Thymus (tissue), 11 donors: ENCODE measurements around the gene SLFNL1. TPM values are rescaled to one million over a fixed set of nuclear protein-coding genes. Genes with fewer than 3 reads are reported as not detected.

Experiments used
- DNase-seq, 9 donors: peaks; one replicate each; pipeline ENCODE4 v3.0.0-alpha.2; 2013; ENCODE audit warnings: low spot score in 9 of 9, low read depth in 6 of 9, missing footprints in 1 of 9
- H3K27ac ChIP-seq, 2 donors: one replicate each; pipeline ENCODE4 v1.5.1; 2013; ENCODE audit warnings: control low read depth in 1 of 2, low read depth in 1 of 2, low read length in 1 of 2, mild to moderate bottlenecking in 1 of 2, moderate library complexity in 1 of 2
- H3K27me3 ChIP-seq, 2 donors: one replicate each; pipeline ENCODE4 v1.5.1; 2013; ENCODE audit warnings: low read length in 1 of 2; ENCODE audit not compliant: control insufficient read depth in 2 of 2, insufficient read depth in 1 of 2
- H3K36me3 ChIP-seq, 2 donors: one replicate each; pipeline ENCODE4 v1.5.1; 2013; ENCODE audit warnings: low read length in 1 of 2, mild to moderate bottlenecking in 1 of 2, moderate library complexity in 1 of 2; ENCODE audit not compliant: control insufficient read depth in 2 of 2, insufficient read depth in 2 of 2
- H3K4me1 ChIP-seq, 2 donors: one replicate each; pipeline ENCODE4 v1.5.1; 2013; ENCODE audit warnings: low read length in 2 of 2; ENCODE audit not compliant: control insufficient read depth in 2 of 2, insufficient read depth in 2 of 2
- H3K4me3 ChIP-seq, 2 donors: one replicate each; pipeline ENCODE4 v1.5.1; 2013; ENCODE audit warnings: low read length in 2 of 2, control low read depth in 1 of 2, mild to moderate bottlenecking in 1 of 2
- H3K9me3 ChIP-seq, 2 donors: one replicate each; pipeline ENCODE4 v1.5.1; 2013; ENCODE audit warnings: low read length in 1 of 2, mild to moderate bottlenecking in 1 of 2; ENCODE audit not compliant: control insufficient read depth in 2 of 2, insufficient read depth in 1 of 2
- WGBS: extraction: QIAGEN DNeasy Blood & Tissue Kit; methylation state at CpG from one replicate; pipeline ENCODE4 v1.1.7; 2013; 5-methylcytosine and 5-hydroxymethylcytosine counted together
- polyA plus RNA-seq: library from polyadenylated mRNA; stranded (reverse); fragments of 200-250 nt; gene quantifications from one replicate; pipeline ENCODE4 v1.2.3, GENCODE V29; 2013
- total RNA-seq: library from RNA; stranded (reverse); fragments of 120-200 nt; gene quantifications from one replicate; pipeline ENCODE4 v1.2.4, GENCODE V29; 2013
- donor health status: healthy.

Gene SLFNL1
- total and polyA plus RNA-seq, 2 donors: 0.19 to 0.82 TPM

DNA sequence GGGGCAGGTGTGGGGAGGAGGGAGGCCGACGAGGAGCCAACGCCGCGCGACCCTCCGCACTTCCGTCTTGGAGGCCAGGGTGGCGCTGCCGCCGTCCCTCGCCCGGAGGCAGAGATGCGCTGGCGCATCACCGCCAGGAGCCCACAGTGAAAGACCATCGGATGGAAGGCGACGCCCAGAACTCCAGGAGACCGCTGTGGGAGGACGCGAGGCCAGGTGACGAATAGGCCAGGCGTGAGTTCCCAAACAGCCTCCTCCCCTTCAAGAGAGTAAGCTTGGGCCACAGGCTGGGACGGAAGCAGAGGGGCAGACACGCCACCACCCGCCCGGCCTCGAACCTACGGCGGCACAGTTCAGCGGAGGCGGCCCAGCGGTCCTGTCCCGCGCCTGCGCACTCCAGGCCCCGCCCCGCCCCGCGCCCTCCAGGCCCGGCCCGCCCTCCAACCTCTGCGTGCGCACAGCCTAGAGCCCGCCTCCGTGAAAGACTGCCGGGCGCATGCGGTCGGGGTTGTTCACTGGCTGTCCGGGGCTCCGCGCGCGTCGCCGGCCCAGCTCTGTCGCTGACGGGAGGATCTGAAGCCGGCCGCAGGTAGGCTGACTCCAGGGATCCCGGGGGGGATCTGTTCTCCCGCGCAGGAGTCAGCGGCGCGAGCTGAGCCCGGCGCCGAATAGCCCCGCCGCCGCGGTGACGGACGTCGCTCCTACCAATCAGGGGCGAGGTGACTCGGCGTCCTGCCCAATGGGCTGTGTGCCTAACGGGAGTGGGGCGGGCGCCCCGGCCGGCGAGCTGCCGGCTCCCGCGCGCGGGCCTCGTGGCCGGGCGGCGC is 42.1 kb downstream of the SLFNL1 start, which contains the start of gene CTPS1:
Gene CTPS1 (plus strand): TSS at position 456 of the 827 bp plus-strand sequence. CDS start 3,595 bp downstream, outside the sequence.
- Histone ChIP-seq H3K27ac (peak within 1 kb of the TSS; percentile 89 to 94), H3K4me3 (peak within 1 kb of the TSS; percentile 85 to 86), H3K9me3 (no peaks in the 10 kb centered on the region), H3K27me3 (no peaks in the 10 kb centered on the region), H3K36me3 (peaks cover 0 to 16% of the 10 kb centered on the region in 2 donors), H3K4me1 (peaks cover 15 to 28% of the 10 kb centered on the region in 2 donors)
- under 1% methylated on average over 96 of the region's 96 CpGs for WGBS
- peak; percentile 77 to 96 (median 89) for DNase-seq

DNA sequence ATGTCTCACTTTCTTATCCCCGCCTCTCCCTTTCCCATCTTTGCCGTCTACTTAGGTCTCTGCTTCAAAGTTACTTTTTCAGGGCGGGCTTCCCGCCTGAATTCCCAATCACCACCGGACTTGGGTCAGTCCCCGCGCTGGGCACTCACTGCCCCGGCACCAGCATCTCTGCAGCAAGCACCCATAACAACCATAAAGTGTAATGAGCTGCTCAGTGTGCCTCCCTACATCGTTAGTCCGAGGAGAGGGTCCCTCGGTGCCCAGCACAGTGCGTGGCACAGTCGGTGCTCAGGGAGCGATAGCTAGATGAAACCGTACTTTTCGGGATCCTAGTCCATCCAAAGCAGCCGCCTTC is 42.7 kb downstream of the SLFNL1 start:
- peak in 2 of 9 donors; percentile 8 for DNase-seq
- 45% methylated on average over 17 of the region's 17 CpGs for WGBS
- peaks cover 0 to 10% of the 10 kb centered on the region in 2 donors for H3K36me3 ChIP-seq
- H3K4me3 ChIP-seq: peak overlapping the region; percentile 85 to 86
- H3K4me1 ChIP-seq: peaks cover 15 to 28% of the 10 kb centered on the region in 2 donors
- no peaks in the 10 kb centered on the region for H3K9me3 ChIP-seq
- H3K27ac ChIP-seq: no peak overlapping the region
- H3K27me3 ChIP-seq: no peaks in the 10 kb centered on the region

DNA sequence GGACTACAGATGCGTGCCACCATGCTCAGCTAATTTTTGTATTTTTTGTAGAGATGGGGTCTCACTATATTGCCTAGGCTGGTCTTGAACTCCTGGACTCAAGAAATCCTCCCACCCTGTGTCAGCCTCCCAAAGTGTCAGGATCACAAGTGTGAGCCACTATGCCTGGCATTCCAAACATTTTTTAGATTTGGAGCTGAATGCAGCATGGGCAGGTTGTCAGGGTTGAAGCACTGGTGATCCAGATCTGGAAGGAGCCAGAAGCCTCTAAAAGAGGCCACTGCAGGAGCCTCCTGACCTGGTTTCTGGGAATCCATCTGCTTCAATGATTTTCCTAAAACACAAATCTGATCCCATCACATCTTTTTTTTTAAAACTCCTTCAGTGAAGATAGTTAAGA is 43.8 kb downstream of the SLFNL1 start:
- no peak overlapping the region for H3K27ac ChIP-seq
- 98% methylated on average over 1 of the region's 1 CpG for WGBS
- H3K36me3 ChIP-seq: no peaks in the 10 kb centered on the region
- no peaks in the 10 kb centered on the region for H3K9me3 ChIP-seq
- peak in 1 of 9 donors; percentile 12 for DNase-seq
- H3K4me1 ChIP-seq: peaks cover 15 to 28% of the 10 kb centered on the region in 2 donors
- H3K4me3 ChIP-seq: no peak overlapping the region
- no peaks in the 10 kb centered on the region for H3K27me3 ChIP-seq

DNA sequence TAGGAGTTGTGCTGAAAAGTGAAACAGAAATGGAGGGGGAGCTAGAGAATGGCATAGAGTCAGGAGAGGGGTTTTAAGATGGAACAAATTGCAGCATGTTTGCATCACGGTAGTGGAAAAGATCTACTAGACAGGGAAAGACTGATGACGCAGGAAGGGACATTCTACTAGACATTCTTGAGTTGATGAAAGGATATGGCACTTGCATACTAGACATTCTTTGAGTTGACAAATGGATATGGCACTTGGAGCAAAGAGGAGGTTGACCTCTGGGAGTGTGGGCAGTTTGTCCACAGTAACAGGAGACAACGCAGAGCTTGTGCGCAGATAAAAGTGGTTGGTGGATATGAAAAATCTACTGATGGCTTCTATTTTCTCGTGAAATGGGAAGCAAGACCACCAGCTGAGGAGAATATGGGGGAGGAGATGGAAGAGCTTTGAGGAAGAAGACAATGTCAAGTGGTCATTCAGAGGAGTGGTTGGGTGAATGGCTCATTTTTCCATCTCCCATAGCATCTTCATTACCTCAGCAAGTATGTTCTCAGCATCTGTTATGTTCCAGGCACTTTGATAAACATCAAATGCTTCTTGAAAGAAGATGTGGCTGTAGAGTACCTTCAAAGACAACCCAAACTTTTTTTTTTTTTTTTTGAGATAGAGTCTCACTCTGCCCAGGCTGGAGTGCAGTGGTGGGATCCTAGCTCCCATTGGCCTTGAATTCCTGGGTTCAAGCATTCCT is 44.4 kb downstream of the SLFNL1 start:
- 97% methylated on average over 5 of the region's 5 CpGs for WGBS
- H3K27ac ChIP-seq: no peak overlapping the region

DNA sequence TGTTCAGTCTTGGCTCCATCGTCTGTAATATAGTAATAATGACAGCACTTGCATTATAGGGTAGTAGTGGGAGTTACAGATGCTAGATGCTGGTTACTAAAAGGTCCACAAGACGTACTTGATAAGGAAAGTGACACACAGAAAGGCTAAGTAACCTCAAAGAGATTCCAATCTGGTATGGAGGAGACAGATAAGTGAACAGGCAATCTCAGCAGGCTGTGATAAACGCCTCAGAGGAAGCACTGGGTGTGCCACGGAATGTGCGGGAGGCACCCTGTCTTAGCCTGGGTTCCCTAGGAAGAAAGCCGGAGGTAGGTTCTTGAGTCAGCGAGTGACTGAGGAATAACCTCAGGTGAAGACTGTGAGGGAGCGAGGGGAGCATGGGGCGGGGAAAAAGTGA is 46.6 kb downstream of the SLFNL1 start:
- no peaks in the 10 kb centered on the region for H3K9me3 ChIP-seq
- DNase-seq: no peak
- no peaks in the 10 kb centered on the region for H3K36me3 ChIP-seq
- WGBS: 95% methylated on average over 9 of the region's 9 CpGs
- peaks cover 6 to 12% of the 10 kb centered on the region in 2 donors for H3K4me1 ChIP-seq
- H3K27me3 ChIP-seq: no peaks in the 10 kb centered on the region
- H3K27ac ChIP-seq: no peak overlapping the region
- H3K4me3 ChIP-seq: no peak overlapping the region

More for the DNA sequence above, 44.4 kb downstream of the SLFNL1 start:
- H3K4me3 ChIP-seq: no peak overlapping the region
- H3K4me1 ChIP-seq: peaks cover 15 to 27% of the 10 kb centered on the region in 2 donors
- peak in 2 of 9 donors; percentile 10 to 48 for DNase-seq
- no peaks in the 10 kb centered on the region for H3K27me3 ChIP-seq
- H3K9me3 ChIP-seq: no peaks in the 10 kb centered on the region
- no peaks in the 10 kb centered on the region for H3K36me3 ChIP-seq

DNA sequence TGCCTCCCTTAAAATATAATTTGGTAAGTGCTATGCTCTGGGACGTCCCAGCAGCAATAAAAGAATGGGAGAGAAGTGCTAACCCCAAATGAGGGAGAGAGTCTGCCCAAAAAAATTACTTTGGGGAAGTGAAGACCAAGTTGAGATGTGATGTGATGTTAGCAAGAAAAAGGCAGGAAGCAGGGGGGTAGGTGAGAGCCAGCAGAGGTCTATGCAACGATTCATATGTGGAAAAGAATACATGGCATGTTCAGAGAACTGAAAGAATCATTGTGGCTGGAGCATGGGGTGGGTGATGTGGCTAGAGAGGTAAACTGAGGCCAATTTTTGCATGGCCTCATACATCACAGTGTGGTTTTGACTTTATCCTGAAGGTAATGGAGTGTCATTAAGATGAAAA is 47.6 kb downstream of the SLFNL1 start:
- DNase-seq: no peak
- WGBS: 36% methylated on average over 2 of the region's 2 CpGs

DNA sequence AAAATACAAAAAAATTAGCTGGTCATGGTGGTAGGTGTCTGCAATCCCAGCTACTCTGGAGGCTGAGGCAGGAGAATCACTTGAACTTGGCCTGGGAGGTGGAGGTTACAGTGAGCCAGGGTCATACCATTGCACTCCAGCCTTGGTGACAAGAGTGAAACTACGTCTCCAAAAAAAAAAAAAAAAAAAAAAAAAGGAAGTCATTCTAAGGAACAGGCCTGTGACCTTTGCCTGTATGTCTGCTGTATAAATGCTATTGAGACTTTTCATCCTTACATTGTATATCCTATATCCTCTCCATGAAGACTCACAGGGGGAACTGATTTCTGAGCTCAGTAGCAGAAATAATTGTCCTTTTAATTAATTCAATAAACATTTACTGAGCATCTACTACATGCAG is 49.6 kb downstream of the SLFNL1 start:
- DNase-seq: no peak
- Histone ChIP-seq H3K4me3 (no peak overlapping the region), H3K27me3 (no peaks in the 10 kb centered on the region), H3K4me1 (peaks cover 0 to under 1% of the 10 kb centered on the region in 2 donors), H3K27ac (no peak overlapping the region), H3K36me3 (no peaks in the 10 kb centered on the region), H3K9me3 (no peaks in the 10 kb centered on the region)
- 75% methylated on average over 1 of the region's 1 CpG for WGBS

More for the DNA sequence above, 47.6 kb downstream of the SLFNL1 start:
- H3K36me3 ChIP-seq: no peaks in the 10 kb centered on the region
- H3K27ac ChIP-seq: no peak overlapping the region
- H3K4me1 ChIP-seq: peaks cover 5 to 7% of the 10 kb centered on the region in 2 donors
- no peak overlapping the region for H3K4me3 ChIP-seq
- H3K9me3 ChIP-seq: no peaks in the 10 kb centered on the region
- H3K27me3 ChIP-seq: no peaks in the 10 kb centered on the region

DNA sequence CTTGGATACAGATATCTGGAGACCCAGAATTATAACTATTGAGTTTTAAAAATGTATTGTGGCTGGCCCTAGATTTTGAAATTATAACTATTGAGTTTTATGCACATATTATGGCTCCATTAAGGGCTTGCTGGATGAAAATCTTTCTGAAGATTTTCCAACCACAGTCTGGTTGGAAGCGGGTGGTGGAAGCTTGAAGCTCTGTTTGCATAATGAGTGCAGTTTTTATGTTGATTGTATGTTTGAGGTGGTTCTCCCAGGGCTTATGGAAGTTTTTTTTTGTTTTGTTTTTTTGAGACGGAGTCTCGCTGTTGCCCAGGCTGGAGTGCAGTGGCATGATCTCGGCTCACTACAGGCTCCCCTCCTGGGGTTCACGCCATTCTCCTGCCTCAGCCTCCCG is 52.1 kb downstream of the SLFNL1 start:
- DNase-seq: no peak
- Histone ChIP-seq H3K4me3 (no peak overlapping the region), H3K4me1 (no peaks in the 10 kb centered on the region), H3K36me3 (no peaks in the 10 kb centered on the region), H3K9me3 (no peaks in the 10 kb centered on the region), H3K27ac (no peak overlapping the region), H3K27me3 (no peaks in the 10 kb centered on the region)
- 96% methylated on average over 6 of the region's 6 CpGs for WGBS

DNA sequence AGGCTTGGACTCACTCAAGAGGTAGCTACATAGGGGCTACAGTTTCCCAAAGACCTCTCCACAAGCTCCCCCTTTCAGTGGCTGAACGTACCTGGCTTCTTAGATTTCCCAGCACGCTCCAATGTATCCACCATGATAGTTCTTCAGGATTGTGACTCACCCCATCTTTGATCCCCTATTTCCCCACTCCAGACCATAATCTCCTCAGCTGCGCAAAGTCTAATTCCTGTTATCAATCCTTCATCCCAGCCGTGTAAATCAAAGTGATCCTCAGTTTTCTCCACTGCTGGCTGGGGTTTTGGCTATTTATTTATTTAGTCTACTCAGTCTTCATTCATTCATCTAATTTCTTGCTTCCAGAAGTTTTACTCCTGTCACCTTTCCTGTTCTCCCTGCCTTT is 55.1 kb downstream of the SLFNL1 start:
- Histone ChIP-seq H3K4me3 (no peak overlapping the region), H3K4me1 (no peaks in the 10 kb centered on the region), H3K9me3 (no peaks in the 10 kb centered on the region), H3K27me3 (no peaks in the 10 kb centered on the region), H3K36me3 (no peaks in the 10 kb centered on the region), H3K27ac (no peak overlapping the region)
- DNase-seq: no peak
- WGBS: 98% methylated on average over 4 of the region's 4 CpGs
